ENCODE results near the gene ANKRD11.

Gene ANKRD11

GRCh38 chr16:89317101-89317671 lies 173.2 kb downstream of the ANKRD11 start:
- no peak for DNase-seq (ENCODE audit: low read depth)
- no peak for TF ChIP-seq CTCF (IDR thresholded peaks at IDR 0.05; ENCODE audit: low read length, missing control alignments)
- no peak overlapping the region for H3K4me3 ChIP-seq (replicated peaks; ENCODE audit: low read depth, low read length)

- no peak for DNase-seq (ENCODE audit: low read depth)
- no peak overlapping the region for H3K4me3 ChIP-seq (replicated peaks; ENCODE audit: low read depth, low read length)
Observed at GRCh38 chr16:89316701-89317100, 173.7 kb downstream of the ANKRD11 start.

GRCh38 chr16:89315791-89316581 lies 174.4 kb downstream of the ANKRD11 start:
- H3K4me3 ChIP-seq (replicated peaks; ENCODE audit: low read depth, low read length) = no peak overlapping the region
- TF ChIP-seq CTCF (IDR thresholded peaks at IDR 0.05; ENCODE audit: low read length, missing control alignments) = no peak
- peak; percentile 80 for DNase-seq (ENCODE audit: low read depth)

More at GRCh38 chr16:89316701-89317100, 173.7 kb downstream of the ANKRD11 start:
- no peak for TF ChIP-seq CTCF (IDR thresholded peaks at IDR 0.05; ENCODE audit: low read length, missing control alignments)

- no peak overlapping the region for H3K4me3 ChIP-seq (replicated peaks; ENCODE audit: low read depth, low read length)
- TF ChIP-seq CTCF (IDR thresholded peaks at IDR 0.05; ENCODE audit: low read length, missing control alignments) = no peak
- DNase-seq (ENCODE audit: low read depth) = no peak
Observed at GRCh38 chr16:89315271-89315670, 175.1 kb downstream of the ANKRD11 start.

GRCh38 chr16:89314854-89315253 lies 175.5 kb downstream of the ANKRD11 start:
- DNase-seq (ENCODE audit: low read depth) = no peak
- H3K4me3 ChIP-seq (replicated peaks; ENCODE audit: low read depth, low read length) = no peak overlapping the region

GRCh38 chr16:89314357-89314756 lies 176.0 kb downstream of the ANKRD11 start:
- no peak overlapping the region for H3K4me3 ChIP-seq (replicated peaks; ENCODE audit: low read depth, low read length)
- no peak for DNase-seq (ENCODE audit: low read depth)
- TF ChIP-seq CTCF (IDR thresholded peaks at IDR 0.05; ENCODE audit: low read length, missing control alignments) = no peak

More at GRCh38 chr16:89314854-89315253, 175.5 kb downstream of the ANKRD11 start:
- TF ChIP-seq CTCF (IDR thresholded peaks at IDR 0.05; ENCODE audit: low read length, missing control alignments) = no peak

Data from fibroblast of pulmonary artery (primary cell).